H1 (cell line): Measurements from ENCODE around the gene TRIM29. TPM values are rescaled to one million over a fixed set of nuclear protein-coding genes. Genes with fewer than 3 reads are reported as not detected.

Experiments
- ASH2L ChIP-seq: fragments of 200-600, 300-600 bp; sonication (generic); IDR thresholded peaks from one replicate; pipeline ENCODE4 v1.7.1; 2017; ENCODE audit warnings: low read length
- CBX5 ChIP-seq: fragments of 300-800, 300-1000 bp; sonication (generic); IDR thresholded peaks from 2 replicates; pipeline ENCODE4 v1.7.1; 2016; ENCODE audit warnings: antibody characterized with exemption, low read length, low read depth
- CHD2 ChIP-seq: IDR thresholded peaks from 2 replicates; pipeline ENCODE4 v1.6.1; 2012; ENCODE audit warnings: low read length, improper control_type of control experiment
- CHD7 ChIP-seq: fragments of 300-600 bp; sonication (generic); IDR thresholded peaks from 2 replicates; pipeline ENCODE4 v1.7.1; 2012; ENCODE audit warnings: low read length, moderate library complexity, mild to moderate bottlenecking, inconsistent platforms; ENCODE audit not compliant: insufficient replicate concordance
- SIRT6 ChIP-seq: IDR thresholded peaks from one replicate; pipeline ENCODE4 v1.7.1; 2012; ENCODE audit warnings: low read length, inconsistent platforms
- SIX5 ChIP-seq: IDR thresholded peaks from 2 replicates; pipeline ENCODE4 v1.6.1; 2011; ENCODE audit warnings: mild to moderate bottlenecking, low read depth, low read length
- SP2 ChIP-seq: IDR thresholded peaks from 2 replicates; pipeline ENCODE4 v1.6.1; 2012; ENCODE audit warnings: mild to moderate bottlenecking, low read length, inconsistent platforms
- TAF1 ChIP-seq: IDR thresholded peaks from 2 replicates; pipeline ENCODE4 v1.6.1; 2011; ENCODE audit warnings: mild to moderate bottlenecking, low read depth, low read length
- TAF7 ChIP-seq: optimal IDR thresholded peaks from 2 replicates; pipeline ENCODE3; 2011; ENCODE audit warnings: low read depth, mild to moderate bottlenecking, inconsistent platforms, low read length, moderate library complexity, borderline replicate concordance
- TEAD4 ChIP-seq: IDR thresholded peaks from 2 replicates; pipeline ENCODE4 v1.6.1; 2012; ENCODE audit warnings: low read depth, low read length, inconsistent platforms, mixed read lengths
- YY1 ChIP-seq: IDR thresholded peaks from 2 replicates; pipeline ENCODE4 v1.6.1; 2011; ENCODE audit warnings: low read depth, mild to moderate bottlenecking, low read length
- polyA plus RNA-seq, 7 experiments: library from polyadenylated mRNA; depleted of rRNA in 3 of 7; stranded (reverse) in 5 of 7; unstranded in 2 of 7; fragments of >200 nt in 5 of 7; fragments of 200-250 nt in 2 of 7; gene quantifications; 1 replicate in 5 of 7; 2 replicates in 1 of 7; 4 replicates in 1 of 7; pipeline versions ENCODE4 v1.2.1 to v1.2.3, GENCODE V29; 2011 to 2013; ENCODE audit warnings: missing spikeins in 2 of 7, mixed read lengths in 2 of 7
- total RNA-seq: library from RNA; stranded (reverse); fragmentation: NEBNext Ultra II Directional; extraction: Animal tissue kit (Norgen Biotek cat#: 25700); gene quantifications from 2 replicates; pipeline ENCODE4 v1.2.1, GENCODE V29; 2021

Gene TRIM29
- total and polyA plus RNA-seq, 2 of the 8 experiments (the other 6 are each of a cell fraction or from before 2014, with no cell fraction given) = 0.17 to 0.43 TPM

- TF ChIP-seq CHD7 = no peak
- no peak for TF ChIP-seq ASH2L
- TF ChIP-seq TAF1 = no peak
- no peak for TF ChIP-seq SIX5
- no peak for TF ChIP-seq TEAD4
- no peak for TF ChIP-seq TAF7
- no peak for TF ChIP-seq CHD2
- TF ChIP-seq CBX5 = no peak
- no peak for TF ChIP-seq SIRT6
- TF ChIP-seq SP2 = no peak
- TF ChIP-seq YY1 = no peak
Observed at GRCh38 chr11:120144501-120144900, 6.6 kb upstream of the TRIM29 start (continued).
